ENCODE measurements around the gene CCDC88A. TPM values are rescaled to one million over a fixed set of nuclear protein-coding genes. Genes with fewer than 3 reads are reported as not detected.
A peak's percentile ranks its signal among the peaks of the same experiment; 100 is the strongest.

Gene CCDC88A
- total RNA-seq, 1 donor from 2014 or later = 77.1 TPM

DNA sequence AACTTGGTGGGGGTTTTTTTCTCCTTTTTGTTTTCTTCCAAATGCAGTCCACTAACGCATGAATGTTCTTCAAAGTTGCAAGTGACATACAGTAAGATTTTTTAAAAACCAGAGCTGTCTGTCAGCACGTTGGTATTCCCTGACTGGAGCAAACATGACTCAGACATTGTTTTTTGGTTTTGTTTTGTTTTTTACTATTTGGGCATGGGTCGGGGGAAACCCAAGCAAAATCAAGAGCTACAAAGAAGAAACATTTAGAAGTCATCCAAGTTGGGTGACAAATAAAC, 726 bp upstream of the CCDC88A start:
- Mint-ChIP-seq H3K27me3 (peaks cover 10% of the 10 kb centered on the region), H3K36me3 (ENCODE audit: insufficient read depth) (no peaks in the 10 kb centered on the region), H3K4me1 (ENCODE audit: low read depth) (peaks cover 13% of the 10 kb centered on the region), H3K9me3 (ENCODE audit: low read depth) (no peaks in the 10 kb centered on the region), H3K4me3 (ENCODE audit: low read depth) (peak overlapping the region; percentile 90), H3K27ac (peak overlapping the region; percentile 43)
- TF ChIP-seq, protein P1, sequence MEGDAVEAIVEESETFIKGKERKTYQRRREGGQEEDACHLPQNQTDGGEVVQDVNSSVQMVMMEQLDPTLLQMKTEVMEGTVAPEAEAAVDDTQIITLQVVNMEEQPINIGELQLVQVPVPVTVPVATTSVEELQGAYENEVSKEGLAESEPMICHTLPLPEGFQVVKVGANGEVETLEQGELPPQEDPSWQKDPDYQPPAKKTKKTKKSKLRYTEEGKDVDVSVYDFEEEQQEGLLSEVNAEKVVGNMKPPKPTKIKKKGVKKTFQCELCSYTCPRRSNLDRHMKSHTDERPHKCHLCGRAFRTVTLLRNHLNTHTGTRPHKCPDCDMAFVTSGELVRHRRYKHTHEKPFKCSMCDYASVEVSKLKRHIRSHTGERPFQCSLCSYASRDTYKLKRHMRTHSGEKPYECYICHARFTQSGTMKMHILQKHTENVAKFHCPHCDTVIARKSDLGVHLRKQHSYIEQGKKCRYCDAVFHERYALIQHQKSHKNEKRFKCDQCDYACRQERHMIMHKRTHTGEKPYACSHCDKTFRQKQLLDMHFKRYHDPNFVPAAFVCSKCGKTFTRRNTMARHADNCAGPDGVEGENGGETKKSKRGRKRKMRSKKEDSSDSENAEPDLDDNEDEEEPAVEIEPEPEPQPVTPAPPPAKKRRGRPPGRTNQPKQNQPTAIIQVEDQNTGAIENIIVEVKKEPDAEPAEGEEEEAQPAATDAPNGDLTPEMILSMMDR (IDR thresholded peaks at IDR 0.05; ENCODE audit: unreplicated experiment) = no peak
- no peak for DNase-seq (ENCODE audit: low spot score, unreplicated experiment)

DNA sequence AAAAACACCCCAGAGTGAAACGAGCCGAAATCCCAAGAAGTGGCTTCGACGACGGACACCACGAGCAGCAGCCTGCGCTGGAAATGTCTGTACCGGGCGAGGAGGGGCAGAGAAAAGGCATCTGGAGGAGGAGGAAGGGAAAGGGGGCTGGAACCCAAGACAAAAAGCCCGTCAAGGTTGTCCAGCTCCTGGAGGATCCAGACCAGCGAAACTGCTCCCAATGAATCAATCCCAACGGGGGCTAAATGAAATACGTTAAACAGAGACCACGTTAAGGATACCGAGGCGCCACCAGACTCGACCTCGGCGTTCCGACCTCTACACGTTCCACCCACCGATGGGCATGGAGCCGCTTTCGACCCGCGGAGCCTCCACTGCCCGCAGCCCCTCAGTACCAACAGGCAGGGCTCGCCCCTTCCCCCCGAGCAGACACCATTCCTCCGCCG, 400 bp downstream of the CCDC88A start:
- H3K27ac Mint-ChIP-seq = peak overlapping the region; percentile 96
- H3K9me3 Mint-ChIP-seq (ENCODE audit: low read depth) = no peaks in the 10 kb centered on the region
- TF ChIP-seq, protein P1 (IDR thresholded peaks at IDR 0.05; ENCODE audit: unreplicated experiment) = no peak
- peak overlapping the region; percentile 90 for H3K4me3 Mint-ChIP-seq (ENCODE audit: low read depth)
- peaks cover 14% of the 10 kb centered on the region for H3K4me1 Mint-ChIP-seq (ENCODE audit: low read depth)
- H3K36me3 Mint-ChIP-seq (ENCODE audit: insufficient read depth) = no peaks in the 10 kb centered on the region
- no peak for DNase-seq (ENCODE audit: low spot score, unreplicated experiment)
- H3K27me3 Mint-ChIP-seq = peaks cover 10% of the 10 kb centered on the region

DNA sequence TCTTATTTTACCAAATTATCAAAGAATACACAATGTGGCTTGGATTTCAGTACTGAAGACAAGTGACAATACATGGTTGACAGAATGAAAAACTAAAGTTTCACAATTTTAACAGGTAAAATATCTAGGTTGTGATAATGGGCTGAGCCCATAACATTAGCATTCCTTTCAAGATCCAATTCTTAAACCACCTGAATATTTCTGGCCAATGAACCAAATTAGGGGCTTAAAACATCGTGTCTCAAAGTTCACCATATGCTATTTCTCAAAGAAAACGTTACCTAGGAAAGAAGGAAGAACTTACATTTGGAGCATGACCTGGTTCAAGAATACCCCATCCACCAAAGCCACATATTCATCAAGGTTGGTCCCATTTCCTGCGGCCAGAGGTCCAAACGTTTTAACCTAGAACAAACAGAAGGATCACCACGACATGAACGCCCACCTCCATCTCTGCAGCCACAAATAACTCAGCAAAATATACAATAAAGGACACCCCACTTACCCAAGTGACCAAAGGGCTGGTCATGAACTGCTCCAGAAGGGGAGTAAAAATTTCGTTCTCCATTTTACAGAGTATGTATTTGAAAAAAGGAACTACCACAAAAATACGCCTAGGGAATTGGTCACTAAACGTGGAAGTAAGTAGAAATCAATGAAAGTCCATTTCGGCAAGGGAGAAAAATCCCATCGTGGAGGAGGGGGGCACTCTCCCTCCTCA, 984 bp downstream of the CCDC88A start:
- DNase-seq (ENCODE audit: low spot score, unreplicated experiment) = no peak
- peaks cover 7% of the 10 kb centered on the region for H3K27me3 Mint-ChIP-seq
- H3K36me3 Mint-ChIP-seq (ENCODE audit: insufficient read depth) = no peaks in the 10 kb centered on the region
- peak overlapping the region; percentile 96 for H3K27ac Mint-ChIP-seq
- H3K4me1 Mint-ChIP-seq (ENCODE audit: low read depth) = peaks cover 14% of the 10 kb centered on the region
- no peaks in the 10 kb centered on the region for H3K9me3 Mint-ChIP-seq (ENCODE audit: low read depth)
- peak overlapping the region; percentile 90 for H3K4me3 Mint-ChIP-seq (ENCODE audit: low read depth)
- TF ChIP-seq, protein P1 (IDR thresholded peaks at IDR 0.05; ENCODE audit: unreplicated experiment) = no peak

DNA sequence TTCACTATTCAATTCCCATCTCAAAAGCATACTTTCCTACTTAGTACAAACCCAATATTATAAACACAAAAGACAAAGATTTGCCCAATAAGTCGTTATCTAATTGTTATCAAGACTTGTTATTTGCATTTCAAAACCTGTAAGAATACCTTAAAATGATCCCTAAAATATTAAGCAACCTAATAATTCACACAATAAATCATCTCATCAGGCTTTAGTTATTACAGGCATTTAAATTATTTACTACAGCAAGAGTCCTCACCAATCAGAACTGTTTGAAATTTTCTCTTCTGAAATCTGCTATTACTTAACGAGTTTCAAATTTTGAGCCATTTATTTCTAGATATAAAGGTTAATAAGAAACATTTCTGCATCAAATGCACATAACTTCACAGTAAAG, 1.6 kb downstream of the CCDC88A start:
- DNase-seq (ENCODE audit: low spot score, unreplicated experiment) = no peak
- H3K9me3 Mint-ChIP-seq (ENCODE audit: low read depth) = no peaks in the 10 kb centered on the region
- H3K4me3 Mint-ChIP-seq (ENCODE audit: low read depth) = peak overlapping the region; percentile 90
- TF ChIP-seq, protein P1 (IDR thresholded peaks at IDR 0.05; ENCODE audit: unreplicated experiment) = no peak
- no peaks in the 10 kb centered on the region for H3K36me3 Mint-ChIP-seq (ENCODE audit: insufficient read depth)
- peaks cover 6% of the 10 kb centered on the region for H3K27me3 Mint-ChIP-seq
- peaks cover 14% of the 10 kb centered on the region for H3K4me1 Mint-ChIP-seq (ENCODE audit: low read depth)
- no peak overlapping the region for H3K27ac Mint-ChIP-seq

DNA sequence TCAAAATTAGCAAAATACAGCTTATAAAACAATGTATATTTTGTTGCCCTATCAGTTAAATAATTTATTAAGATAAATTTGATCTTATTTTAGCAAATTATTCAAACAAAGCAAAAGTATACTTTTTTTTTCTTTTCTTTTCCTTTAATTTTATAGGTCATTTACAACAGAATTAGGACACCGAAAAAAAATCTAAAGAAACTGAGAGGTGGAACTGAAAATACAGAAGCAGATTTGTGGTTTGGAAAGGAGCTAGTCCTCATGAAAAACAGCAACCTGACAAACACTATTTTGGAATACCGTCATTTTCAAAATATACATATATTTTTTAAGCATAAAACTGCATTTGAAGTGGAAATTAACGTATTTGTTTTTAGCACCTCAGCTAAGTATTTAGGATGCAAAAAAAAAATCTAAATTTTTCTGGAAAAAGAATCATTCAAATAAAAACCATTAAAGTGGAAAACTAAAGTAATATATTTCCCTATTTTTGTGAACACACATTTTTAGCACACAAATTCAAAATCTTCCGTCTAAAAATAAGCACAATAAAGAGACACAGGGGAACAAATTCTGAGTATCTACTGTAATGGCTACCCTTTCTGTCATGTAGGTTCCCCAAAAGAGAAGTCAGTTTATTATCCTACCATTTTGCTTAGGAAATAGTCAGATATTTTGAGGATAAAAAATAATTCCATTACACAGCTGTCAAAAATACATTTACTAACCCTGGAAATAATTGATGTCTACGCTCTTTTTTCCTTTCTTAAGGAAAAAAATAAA, 2.7 kb downstream of the CCDC88A start:
- Mint-ChIP-seq H3K9me3 (ENCODE audit: low read depth) (no peaks in the 10 kb centered on the region), H3K27me3 (no peaks in the 10 kb centered on the region), H3K4me1 (ENCODE audit: low read depth) (peaks cover 14% of the 10 kb centered on the region), H3K4me3 (ENCODE audit: low read depth) (no peak overlapping the region), H3K36me3 (ENCODE audit: insufficient read depth) (peaks cover 3% of the 10 kb centered on the region), H3K27ac (no peak overlapping the region)
- TF ChIP-seq, protein P1 (IDR thresholded peaks at IDR 0.05; ENCODE audit: unreplicated experiment) = no peak
- no peak for DNase-seq (ENCODE audit: low spot score, unreplicated experiment)

Data from progenitor cell of endocrine pancreas (in vitro differentiated cells).